Activated naive CD8-positive, alpha-beta T cell (primary cell): ENCODE data around the gene CCDC136.
A peak's percentile ranks its signal among the peaks of the same experiment; 100 is the strongest.

Experiments
- H3K27ac Mint-ChIP-seq: one replicate; pipeline ENCODE4 v1.8.0; 2021; ENCODE audit warnings: mixed read lengths
- H3K27me3 Mint-ChIP-seq: one replicate; pipeline ENCODE4 v1.8.0; 2021; ENCODE audit warnings: mixed read lengths
- H3K36me3 Mint-ChIP-seq: one replicate; pipeline ENCODE4 v1.8.0; 2021; ENCODE audit warnings: mixed read lengths
- H3K4me1 Mint-ChIP-seq: one replicate; pipeline ENCODE4 v1.8.0; 2021; ENCODE audit warnings: low read depth, mixed read lengths
- H3K4me3 Mint-ChIP-seq: one replicate; pipeline ENCODE4 v1.8.0; 2021; ENCODE audit warnings: mild to moderate bottlenecking, mixed read lengths
- H3K9me3 Mint-ChIP-seq: one replicate; pipeline ENCODE4 v1.8.0; 2021; ENCODE audit warnings: low read depth, mixed read lengths

CCDC136 gene

DNA sequence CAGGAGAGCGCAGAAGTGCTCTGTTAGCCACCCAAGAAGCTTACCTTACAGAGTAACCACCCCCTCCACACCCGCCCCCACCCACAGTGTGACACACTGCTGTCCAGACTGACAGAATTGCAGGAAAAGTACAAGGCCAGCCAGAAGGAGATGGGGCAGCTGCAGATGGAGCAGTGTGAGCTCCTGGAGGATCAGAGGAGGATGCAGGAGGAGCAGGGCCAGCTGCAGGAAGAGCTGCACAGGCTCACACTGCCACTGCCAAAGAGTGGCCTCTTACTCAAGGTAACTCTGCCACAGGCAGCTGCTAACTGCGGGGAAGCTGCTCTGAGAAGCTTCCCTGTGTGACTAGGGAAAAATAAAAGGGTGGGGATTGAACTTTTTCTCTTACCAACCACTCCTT is 17.6 kb downstream of the CCDC136 start:
- Mint-ChIP-seq H3K4me1 (no peaks in the 10 kb centered on the region), H3K27ac (no peak overlapping the region), H3K4me3 (no peak overlapping the region), H3K27me3 (no peaks in the 10 kb centered on the region), H3K9me3 (no peaks in the 10 kb centered on the region), H3K36me3 (peaks cover 4% of the 10 kb centered on the region)

DNA sequence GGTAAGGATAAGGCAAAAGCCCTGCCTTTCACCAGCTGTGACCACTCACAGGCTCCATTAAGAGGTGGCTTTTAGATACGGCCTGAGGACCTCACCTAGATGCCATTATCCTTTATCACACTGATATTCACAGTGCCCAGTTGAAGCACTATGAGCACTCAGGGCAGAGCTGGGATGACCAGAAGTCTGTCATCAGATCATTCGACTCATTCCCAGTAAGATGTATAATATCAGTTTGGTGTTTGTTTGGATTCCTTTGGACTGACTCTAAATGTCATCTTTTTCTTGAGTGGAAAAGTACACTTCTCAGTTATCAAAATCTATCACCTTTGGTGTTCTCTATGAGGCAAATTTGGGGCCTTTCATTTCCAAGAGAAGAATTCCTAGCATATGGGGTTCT is 18.7 kb downstream of the CCDC136 start:
- H3K9me3 Mint-ChIP-seq = no peaks in the 10 kb centered on the region
- H3K4me3 Mint-ChIP-seq = no peak overlapping the region
- H3K4me1 Mint-ChIP-seq = no peaks in the 10 kb centered on the region
- H3K27me3 Mint-ChIP-seq = no peaks in the 10 kb centered on the region
- peaks cover 4% of the 10 kb centered on the region for H3K36me3 Mint-ChIP-seq
- no peak overlapping the region for H3K27ac Mint-ChIP-seq

DNA sequence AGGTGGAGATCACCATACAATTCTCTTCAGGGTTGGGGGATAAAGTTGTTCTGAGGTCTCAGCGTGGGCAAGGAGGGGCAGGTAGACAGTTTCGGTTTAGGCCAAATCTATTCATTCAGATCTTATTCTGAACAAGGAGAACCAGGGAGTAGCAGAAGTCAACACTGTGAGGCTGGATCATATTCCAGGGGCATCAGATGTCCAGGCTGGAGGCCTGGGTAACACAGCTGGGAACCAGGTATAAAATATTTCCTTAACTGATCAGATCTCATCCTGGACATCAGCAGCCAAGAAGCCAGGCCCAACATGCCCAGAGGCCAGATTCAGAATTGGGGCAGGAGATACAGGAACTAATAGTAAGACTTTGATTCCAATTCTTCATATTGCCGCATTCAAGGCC is 19.2 kb downstream of the CCDC136 start:
- H3K9me3 Mint-ChIP-seq = no peaks in the 10 kb centered on the region
- no peaks in the 10 kb centered on the region for H3K27me3 Mint-ChIP-seq
- peaks cover 4% of the 10 kb centered on the region for H3K36me3 Mint-ChIP-seq
- H3K4me1 Mint-ChIP-seq = no peaks in the 10 kb centered on the region
- no peak overlapping the region for H3K4me3 Mint-ChIP-seq
- H3K27ac Mint-ChIP-seq = no peak overlapping the region

DNA sequence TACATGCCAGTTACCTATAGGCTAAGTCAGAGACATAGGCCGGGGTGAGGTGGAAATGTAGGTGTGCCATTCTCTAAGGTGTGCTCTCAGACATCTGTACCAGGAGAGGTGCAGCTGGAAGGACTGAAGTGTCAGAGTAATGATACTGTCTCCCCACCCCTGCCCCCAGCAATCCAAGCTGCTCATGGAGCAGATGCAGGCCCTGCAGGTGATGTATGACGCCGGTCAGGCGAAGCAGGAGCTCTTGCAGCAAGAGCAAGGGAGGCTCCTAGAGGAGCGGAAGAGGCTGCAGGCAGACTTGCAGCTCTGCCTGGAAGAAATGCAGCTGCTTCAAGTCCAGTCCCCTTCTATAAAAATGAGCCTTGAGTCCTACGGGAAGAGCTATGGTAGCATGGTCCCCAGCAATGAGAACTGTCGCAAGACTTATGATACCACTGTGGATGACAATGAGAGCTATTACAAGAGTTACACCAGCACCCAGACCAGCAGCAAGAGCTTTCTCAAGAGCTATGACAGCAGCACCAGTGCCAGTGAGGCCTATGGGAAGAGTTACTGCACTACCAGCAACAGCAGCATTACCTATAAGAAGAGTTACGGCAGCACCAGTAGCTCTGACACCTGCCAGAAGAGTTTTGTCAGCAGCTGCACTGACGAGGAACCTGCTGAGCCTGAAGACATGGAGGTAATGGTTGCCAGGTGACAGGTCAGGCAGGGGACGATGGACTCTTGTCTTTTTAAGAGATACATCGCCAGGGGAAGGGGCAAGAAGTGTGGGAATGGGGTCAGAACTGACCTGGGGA is 20.1 kb downstream of the CCDC136 start:
- Mint-ChIP-seq H3K4me3 (no peak overlapping the region), H3K36me3 (no peaks in the 10 kb centered on the region), H3K27ac (no peak overlapping the region), H3K4me1 (no peaks in the 10 kb centered on the region), H3K27me3 (no peaks in the 10 kb centered on the region), H3K9me3 (no peaks in the 10 kb centered on the region)

DNA sequence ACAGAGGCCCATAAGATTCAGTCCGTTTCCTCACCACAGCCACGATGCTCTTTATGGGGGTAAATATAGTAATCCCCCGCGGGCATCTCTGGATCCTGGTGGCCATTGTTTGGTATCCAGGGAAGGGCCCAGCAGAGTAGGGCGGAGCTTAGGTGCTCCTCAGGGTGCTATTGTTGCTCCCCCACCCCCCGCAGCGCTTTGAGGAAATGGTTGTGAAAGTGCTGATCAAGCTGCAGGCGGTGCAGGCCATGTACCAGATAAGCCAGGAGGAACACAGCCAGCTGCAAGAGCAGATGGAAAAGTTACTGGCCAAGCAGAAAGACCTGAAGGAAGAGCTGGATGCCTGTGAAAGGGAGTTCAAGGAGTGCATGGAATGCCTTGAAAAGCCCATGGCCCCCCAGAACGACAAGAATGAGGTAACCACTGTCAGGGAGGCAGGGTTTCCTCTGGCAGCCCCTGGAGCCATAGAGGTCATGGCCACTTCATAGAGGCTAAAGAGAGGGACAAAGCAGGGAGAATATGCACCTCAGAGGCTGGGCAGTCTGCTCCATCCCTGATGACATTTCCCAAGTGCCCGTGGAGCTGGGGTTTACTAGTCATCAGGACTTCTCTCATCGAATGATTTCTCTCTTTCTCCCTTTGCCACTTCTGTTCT is 20.9 kb downstream of the CCDC136 start:
- no peak overlapping the region for H3K27ac Mint-ChIP-seq
- no peaks in the 10 kb centered on the region for H3K9me3 Mint-ChIP-seq
- H3K4me3 Mint-ChIP-seq = no peak overlapping the region
- H3K4me1 Mint-ChIP-seq = no peaks in the 10 kb centered on the region
- H3K27me3 Mint-ChIP-seq = no peaks in the 10 kb centered on the region
- no peaks in the 10 kb centered on the region for H3K36me3 Mint-ChIP-seq

DNA sequence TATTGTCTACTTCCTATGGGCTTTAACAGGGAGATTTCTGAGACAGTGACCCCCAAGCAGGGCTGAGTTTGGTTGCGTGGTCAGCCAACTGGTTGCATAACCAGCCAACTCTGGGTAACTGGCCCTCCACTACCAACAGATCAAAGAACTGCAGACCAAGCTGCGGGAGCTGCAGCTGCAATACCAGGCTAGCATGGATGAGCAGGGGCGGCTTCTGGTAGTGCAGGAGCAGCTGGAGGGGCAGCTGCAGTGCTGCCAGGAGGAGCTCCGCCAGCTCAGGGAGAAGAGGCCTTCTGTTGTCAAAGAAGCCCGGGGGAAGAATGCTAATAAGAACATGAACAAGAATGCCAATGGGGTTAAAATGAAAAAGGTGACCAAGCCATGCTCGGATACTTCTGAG is 22.7 kb downstream of the CCDC136 start:
- H3K9me3 Mint-ChIP-seq = no peaks in the 10 kb centered on the region
- H3K36me3 Mint-ChIP-seq = no peaks in the 10 kb centered on the region
- H3K27ac Mint-ChIP-seq = no peak overlapping the region
- H3K4me3 Mint-ChIP-seq = no peak overlapping the region
- peaks cover 8% of the 10 kb centered on the region for H3K4me1 Mint-ChIP-seq
- no peaks in the 10 kb centered on the region for H3K27me3 Mint-ChIP-seq

DNA sequence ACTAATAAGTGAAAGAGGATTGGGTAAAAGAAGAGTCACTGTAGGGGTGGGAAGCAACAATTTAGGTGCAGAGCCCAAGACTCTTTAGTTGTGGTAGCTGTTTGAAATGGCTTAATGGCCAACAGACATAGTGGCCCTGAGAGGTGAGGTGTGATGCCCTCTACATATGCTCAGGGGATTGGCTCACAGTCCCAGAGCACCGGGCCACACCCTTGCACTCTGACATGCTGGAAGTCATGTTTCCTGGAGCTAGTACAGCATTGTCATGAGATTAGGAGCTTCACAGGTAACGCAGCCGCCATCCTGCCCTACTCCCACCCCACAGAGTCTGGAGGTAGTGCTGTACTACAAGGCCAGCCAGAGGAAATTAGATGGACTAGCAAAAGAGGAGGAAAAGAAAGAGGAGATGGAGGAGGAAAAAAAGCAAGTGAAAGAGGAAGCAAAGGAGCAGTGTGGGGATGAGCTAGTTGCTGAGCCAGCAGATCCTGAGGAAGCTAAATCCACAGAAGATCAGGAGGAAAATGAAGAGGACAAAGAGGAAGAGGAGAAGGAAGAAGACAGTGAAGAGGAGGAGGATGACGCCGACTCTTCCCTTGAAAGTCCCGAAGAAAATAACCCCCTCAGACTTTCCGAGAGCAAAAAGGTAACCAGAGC is 23.6 kb downstream of the CCDC136 start:
- Mint-ChIP-seq H3K27ac (no peak overlapping the region), H3K36me3 (no peaks in the 10 kb centered on the region), H3K27me3 (no peaks in the 10 kb centered on the region), H3K9me3 (no peaks in the 10 kb centered on the region), H3K4me1 (peaks cover 17% of the 10 kb centered on the region), H3K4me3 (no peak overlapping the region)

DNA sequence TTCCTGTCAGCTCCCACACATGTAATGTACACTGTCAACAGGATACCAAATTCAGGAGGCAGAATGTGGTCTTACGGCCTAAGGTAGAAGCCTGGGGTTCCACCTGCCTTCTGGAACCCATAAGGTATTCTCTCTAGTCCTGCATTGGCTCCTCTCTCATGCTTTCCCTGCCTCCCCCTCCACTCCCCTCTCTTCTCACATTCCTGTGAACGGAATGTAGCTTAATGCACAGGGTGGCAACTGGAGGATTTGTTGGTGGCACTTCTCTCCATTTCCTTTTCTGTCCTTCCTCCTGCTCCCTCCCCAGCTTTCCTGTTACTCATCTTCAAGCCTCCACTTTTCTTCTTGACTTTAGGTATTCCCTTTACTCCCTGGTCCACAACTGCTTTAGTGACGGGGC is 26.9 kb downstream of the CCDC136 start:
- no peaks in the 10 kb centered on the region for H3K36me3 Mint-ChIP-seq
- no peak overlapping the region for H3K27ac Mint-ChIP-seq
- H3K27me3 Mint-ChIP-seq = no peaks in the 10 kb centered on the region
- H3K4me3 Mint-ChIP-seq = no peak overlapping the region
- peaks cover 20% of the 10 kb centered on the region for H3K4me1 Mint-ChIP-seq
- no peaks in the 10 kb centered on the region for H3K9me3 Mint-ChIP-seq

DNA sequence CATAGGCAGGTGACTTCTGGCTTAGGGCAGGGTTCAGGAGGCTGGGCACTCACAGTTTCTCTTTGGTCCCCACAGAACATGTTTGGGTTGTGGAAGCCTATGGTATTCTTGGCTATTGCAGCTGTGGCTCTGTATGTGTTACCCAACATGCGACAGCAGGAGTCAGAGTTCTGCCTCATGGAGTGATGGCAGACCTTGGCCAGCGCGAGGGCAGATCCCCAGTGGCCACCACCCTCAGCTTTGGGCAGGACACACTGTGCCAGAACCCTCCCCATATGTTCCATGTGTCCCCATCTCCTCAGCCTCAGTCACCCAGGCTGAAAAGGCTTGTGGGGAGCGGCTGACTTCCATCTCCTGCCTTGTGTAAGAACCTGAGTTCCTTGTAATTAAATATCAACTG is 30.0 kb downstream of the CCDC136 start:
- Mint-ChIP-seq H3K4me1 (peaks cover 20% of the 10 kb centered on the region), H3K36me3 (no peaks in the 10 kb centered on the region), H3K9me3 (no peaks in the 10 kb centered on the region), H3K27ac (no peak overlapping the region), H3K4me3 (no peak overlapping the region), H3K27me3 (peaks cover 4% of the 10 kb centered on the region)

DNA sequence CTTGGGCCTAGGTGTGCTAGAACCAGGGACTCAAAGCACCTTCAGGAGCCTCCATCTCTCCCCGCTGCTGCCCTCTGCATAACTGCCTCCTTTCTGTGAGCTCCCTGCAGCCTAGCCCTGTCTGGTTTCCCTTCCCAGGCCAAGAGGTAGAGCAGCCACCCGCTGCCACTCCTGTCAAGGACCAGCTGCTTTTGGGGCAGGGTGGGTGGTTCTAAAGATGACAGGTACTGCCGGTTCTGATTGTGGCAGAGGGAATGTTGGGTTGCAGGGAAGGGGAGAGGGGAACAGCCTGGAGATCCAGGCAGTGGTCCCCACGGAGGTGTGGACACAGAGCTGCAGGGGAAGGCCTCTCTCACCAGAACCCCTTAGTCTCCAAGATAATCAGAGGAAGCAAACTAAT is 34.7 kb downstream of the CCDC136 start:
- H3K27ac Mint-ChIP-seq = no peak overlapping the region
- peaks cover 18% of the 10 kb centered on the region for H3K27me3 Mint-ChIP-seq
- no peaks in the 10 kb centered on the region for H3K9me3 Mint-ChIP-seq
- H3K4me1 Mint-ChIP-seq = peaks cover 11% of the 10 kb centered on the region
- H3K36me3 Mint-ChIP-seq = no peaks in the 10 kb centered on the region
- no peak overlapping the region for H3K4me3 Mint-ChIP-seq

DNA sequence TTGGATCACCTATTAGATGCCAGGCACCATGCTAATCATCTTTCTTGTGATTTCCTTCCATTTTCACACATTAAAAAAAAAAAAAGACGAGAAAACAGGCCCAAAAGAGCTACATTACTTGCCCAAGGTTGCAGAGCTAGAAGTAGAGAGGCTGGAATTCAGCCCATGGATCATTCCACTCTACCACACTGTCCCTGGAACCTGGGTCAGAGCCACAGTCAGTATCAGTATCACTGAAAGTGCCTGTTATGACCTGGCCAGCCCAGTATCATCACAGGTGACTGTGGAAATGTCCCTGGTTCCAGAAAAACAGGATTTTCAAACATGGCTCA is 35.1 kb downstream of the CCDC136 start:
- Mint-ChIP-seq H3K9me3 (no peaks in the 10 kb centered on the region), H3K4me3 (no peak overlapping the region), H3K36me3 (no peaks in the 10 kb centered on the region), H3K4me1 (peaks cover 13% of the 10 kb centered on the region), H3K27ac (no peak overlapping the region), H3K27me3 (peaks cover 18% of the 10 kb centered on the region)

DNA sequence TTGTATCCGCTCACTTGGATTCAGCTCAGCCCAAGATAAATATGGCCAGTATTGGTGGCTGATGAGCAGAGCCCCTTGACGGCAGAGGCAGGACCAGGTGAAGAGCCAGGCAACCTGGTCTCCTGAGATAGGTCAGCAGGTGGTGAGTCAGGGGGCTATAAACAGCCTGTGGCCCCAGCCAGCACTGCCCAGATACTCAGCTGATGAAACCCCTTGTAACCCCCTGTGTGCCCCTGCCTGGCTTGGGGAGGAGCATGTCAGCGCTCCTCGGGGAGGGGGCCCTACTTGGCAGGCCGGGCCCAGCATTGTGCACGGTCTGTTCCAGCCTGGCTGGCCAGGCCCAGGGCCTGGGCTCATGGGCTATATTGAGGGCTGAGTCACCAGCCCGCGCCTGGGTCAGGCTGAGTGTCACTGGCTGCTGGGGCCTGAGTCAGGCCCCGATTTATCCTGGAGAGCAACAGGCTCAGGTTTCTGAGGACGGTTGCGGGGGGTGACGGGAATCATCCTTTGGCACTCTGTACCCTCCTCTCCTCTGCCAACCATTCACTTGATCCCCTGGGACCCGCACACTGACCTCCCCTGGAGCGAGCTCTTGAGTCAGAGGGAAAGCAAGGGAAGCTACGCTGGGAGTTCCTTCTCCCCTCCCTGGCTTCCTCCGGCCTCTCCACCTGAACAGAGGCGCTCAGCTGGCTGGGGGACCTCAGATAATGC is 35.6 kb downstream of the CCDC136 start:
- no peak overlapping the region for H3K4me3 Mint-ChIP-seq
- peaks cover 18% of the 10 kb centered on the region for H3K27me3 Mint-ChIP-seq
- H3K36me3 Mint-ChIP-seq = no peaks in the 10 kb centered on the region
- no peaks in the 10 kb centered on the region for H3K9me3 Mint-ChIP-seq
- H3K27ac Mint-ChIP-seq = no peak overlapping the region
- peaks cover 13% of the 10 kb centered on the region for H3K4me1 Mint-ChIP-seq

DNA sequence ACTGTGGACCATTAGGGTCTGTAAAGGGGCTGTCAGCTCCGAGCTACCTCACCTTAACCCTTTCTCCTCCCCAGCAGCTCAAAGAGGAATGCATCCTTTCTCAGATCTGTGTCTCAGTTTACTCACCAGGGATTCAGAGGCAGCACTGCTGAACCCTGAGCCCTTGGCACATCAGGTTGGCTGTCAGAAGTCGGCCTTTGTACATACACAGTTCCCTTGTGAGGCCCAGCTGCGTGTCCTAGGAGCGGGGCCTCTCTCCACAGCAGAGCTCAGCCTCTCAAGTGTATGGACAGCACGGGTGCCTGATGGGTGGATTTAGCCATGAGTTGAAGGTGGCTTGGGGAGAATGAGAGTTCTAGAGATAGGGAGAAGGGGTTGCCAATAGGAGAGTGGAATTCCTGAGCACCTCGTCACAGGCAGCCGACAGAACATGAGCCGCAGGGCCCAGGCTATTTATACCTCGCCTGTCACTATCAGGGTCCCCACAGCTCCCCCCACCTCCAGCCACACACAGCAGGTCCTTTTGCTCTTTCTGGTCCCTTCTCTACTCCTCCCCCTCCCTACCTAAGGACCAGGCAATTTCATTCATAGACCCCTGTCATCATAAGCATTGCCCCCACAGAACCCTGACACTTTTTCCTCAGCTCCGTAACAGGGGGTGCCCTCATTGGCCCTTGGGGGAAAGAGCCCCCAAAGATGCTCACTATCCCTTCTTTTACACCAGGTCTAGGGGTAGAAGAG is 36.4 kb downstream of the CCDC136 start:
- Mint-ChIP-seq H3K27me3 (peaks cover 18% of the 10 kb centered on the region), H3K4me3 (no peak overlapping the region), H3K9me3 (no peaks in the 10 kb centered on the region), H3K27ac (no peak overlapping the region), H3K4me1 (peaks cover 13% of the 10 kb centered on the region), H3K36me3 (no peaks in the 10 kb centered on the region)

DNA sequence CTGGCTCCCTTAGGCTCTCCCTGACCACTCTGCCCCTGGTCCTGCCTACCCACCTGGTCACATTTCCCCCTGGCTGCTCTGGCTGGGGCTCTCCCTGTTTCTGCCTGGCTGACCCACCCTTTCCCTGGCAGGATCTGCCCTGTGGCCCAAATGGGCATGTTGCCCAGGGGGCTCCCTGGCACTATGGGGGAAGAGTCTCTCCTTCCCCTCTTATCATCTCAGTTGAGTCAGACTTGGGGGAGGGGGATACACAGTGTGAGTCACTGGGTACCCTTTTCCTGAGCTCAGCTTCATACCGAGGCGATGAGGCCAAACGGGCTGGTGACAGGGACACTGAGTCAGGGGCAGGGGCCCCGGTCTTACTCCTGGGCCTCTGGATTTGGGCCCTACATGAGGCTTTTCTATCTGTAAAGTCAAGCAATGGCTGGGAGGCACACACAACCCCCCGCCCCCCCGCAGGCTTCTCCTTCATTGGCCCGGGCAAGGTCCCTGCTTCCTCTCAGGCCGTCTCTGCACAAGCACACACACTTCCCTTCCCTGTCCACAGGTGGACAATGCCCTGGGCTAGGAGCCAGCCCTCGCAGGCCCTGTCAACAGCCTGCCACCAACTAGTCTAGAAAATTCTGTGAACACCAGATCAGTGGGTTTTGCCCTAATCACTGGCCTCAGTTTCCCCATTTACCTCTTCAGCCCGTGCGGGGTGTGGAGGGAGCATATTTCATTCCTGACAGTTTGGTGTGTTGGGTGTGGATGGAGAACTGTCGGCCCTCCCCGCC is 37.8 kb downstream of the CCDC136 start:
- Mint-ChIP-seq H3K9me3 (no peaks in the 10 kb centered on the region), H3K4me1 (peaks cover 13% of the 10 kb centered on the region), H3K36me3 (no peaks in the 10 kb centered on the region), H3K27me3 (peaks cover 16% of the 10 kb centered on the region), H3K4me3 (peak overlapping the region; percentile 65), H3K27ac (no peak overlapping the region)
